ENCODE results near the gene MBNL2. TPM values are rescaled to one million over a fixed set of nuclear protein-coding genes. Genes with fewer than 3 reads are reported as not detected.

MBNL2 gene
- total and polyA plus RNA-seq, 2 experiments from 2014 or later, result 46.7 to 79.5 TPM

DNA sequence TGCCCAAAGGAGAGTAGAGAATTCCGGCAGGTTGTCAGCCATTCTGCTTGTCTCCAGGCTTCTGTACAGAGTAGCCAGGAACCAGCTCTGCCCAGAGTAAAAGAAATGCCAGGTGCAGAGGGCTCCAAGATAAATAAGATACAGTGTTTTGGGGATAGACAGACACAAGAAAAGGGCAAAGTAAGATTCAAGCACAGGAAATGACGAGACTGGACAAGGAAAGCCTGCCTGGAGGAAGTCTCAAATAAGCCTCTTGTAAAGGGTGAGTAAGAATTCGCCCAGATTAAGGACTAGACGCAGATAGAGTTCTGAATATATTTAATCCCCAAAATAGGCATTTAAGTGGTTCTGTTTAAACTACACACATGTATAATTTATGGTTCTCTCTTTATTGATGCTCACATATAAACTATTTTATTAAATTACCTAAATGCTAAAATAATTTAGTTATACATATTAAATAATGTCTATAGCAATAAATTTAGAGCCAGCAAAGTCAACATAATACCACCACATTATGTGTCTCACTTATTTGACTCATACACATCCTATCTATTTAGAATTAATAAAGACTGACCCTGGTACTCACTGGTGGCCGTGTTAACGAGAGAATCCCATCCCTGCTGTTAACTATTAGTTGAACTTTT lies 113.5 kb downstream of the MBNL2 start:
- Histone ChIP-seq H3K9me2 (ENCODE audit: insufficient read depth) (no peaks in the 10 kb centered on the region), H3K9me3 (ENCODE audit: low read depth) (no peaks in the 10 kb centered on the region), H4K20me1 (ENCODE audit: insufficient read depth) (no peaks in the 10 kb centered on the region; the same call in 1 of the 2 replicates), H3K9ac (no peak overlapping the region), H3K27me3 (replicated peaks; ENCODE audit: insufficient read depth) (no peaks in the 10 kb centered on the region), H2AFZ (no peak overlapping the region), H3K36me3 (ENCODE audit: low read depth) (peaks cover 7% of the 10 kb centered on the region; the same call in 1 of the 2 replicates), H3K79me2 (ENCODE audit: insufficient read depth) (peaks cover 60% of the 10 kb centered on the region), H3K4me1 (ENCODE audit: insufficient read depth) (peaks cover 19% of the 10 kb centered on the region), H3K27ac (no peak overlapping the region), H3F3A (ENCODE audit: insufficient read depth) (peaks cover 12% of the 10 kb centered on the region), H3K4me3 (no peak overlapping the region), H3K4me2 (ENCODE audit: unreplicated experiment) (no peak overlapping the region)
- 87 to 90% methylated on average over 6 of the region's 6 CpGs for WGBS, 2 experiments (ENCODE audit: low coverage in 1 of 2, low lambda C conversion rate in 2 of 2, missing lambda C conversion rate in 2 of 2)
- no peak for DNase-seq
- TF ChIP-seq EZH2 (IDR thresholded peaks at IDR 0.05; ENCODE audit: insufficient read depth, poor library complexity, severe bottlenecking), result no peak
- no peak for TF ChIP-seq EZH2phosphoT487 (IDR thresholded peaks at IDR 0.05; ENCODE audit: insufficient read depth, low read depth)
- in situ Hi-C loops (cut with MboI), result no loop called here

GRCh38 chr13:97337985-97338499 lies 115.9 kb downstream of the MBNL2 start:
- Histone ChIP-seq H3K27me3 (replicated peaks; ENCODE audit: insufficient read depth) (no peaks in the 10 kb centered on the region), H3K9ac (no peak overlapping the region), H2AFZ (no peak overlapping the region), H4K20me1 (ENCODE audit: insufficient read depth) (no peaks in the 10 kb centered on the region), H3K9me2 (ENCODE audit: insufficient read depth) (no peaks in the 10 kb centered on the region), H3K27ac (no peak overlapping the region), H3K4me3 (no peak overlapping the region), H3K9me3 (ENCODE audit: low read depth) (no peaks in the 10 kb centered on the region), H3F3A (ENCODE audit: insufficient read depth) (peaks cover 19% of the 10 kb centered on the region), H3K36me3 (ENCODE audit: low read depth) (peaks cover 9% of the 10 kb centered on the region; the same call in 1 of the 2 replicates), H3K4me1 (ENCODE audit: insufficient read depth) (peaks cover 15% of the 10 kb centered on the region), H3K4me2 (ENCODE audit: unreplicated experiment) (no peak overlapping the region), H3K79me2 (ENCODE audit: insufficient read depth) (peaks cover 60% of the 10 kb centered on the region)
- 92 to 99% methylated on average over 4 of the region's 4 CpGs for WGBS, 2 experiments (ENCODE audit: low coverage in 1 of 2, low lambda C conversion rate in 2 of 2, missing lambda C conversion rate in 2 of 2)
- no peak for DNase-seq
- in situ Hi-C loops (cut with MboI), result no loop called here
- TF ChIP-seq EZH2 (IDR thresholded peaks at IDR 0.05; ENCODE audit: insufficient read depth, poor library complexity, severe bottlenecking), result no peak
- no peak for TF ChIP-seq EZH2phosphoT487 (IDR thresholded peaks at IDR 0.05; ENCODE audit: insufficient read depth, low read depth)

DNA sequence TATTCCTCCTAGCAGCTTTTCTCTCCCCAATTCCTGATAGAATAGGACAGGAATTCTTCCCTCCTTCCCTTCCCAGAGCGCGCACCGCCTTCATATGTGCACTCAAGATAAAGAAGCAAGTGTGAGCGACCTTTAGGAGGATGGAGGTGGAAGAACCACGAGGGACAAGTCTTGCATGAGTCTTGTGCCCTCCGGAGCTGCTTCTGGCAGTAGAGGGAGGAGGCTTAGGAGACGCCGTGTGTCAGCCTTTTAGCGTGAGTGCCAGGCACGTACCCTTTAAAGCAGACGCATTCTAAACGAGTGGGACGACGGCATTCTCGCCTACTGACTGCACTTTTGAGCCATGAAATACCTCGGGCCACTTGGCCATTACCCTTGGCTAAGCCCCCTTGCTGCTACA lies 116.4 kb downstream of the MBNL2 start:
- 83 to 87% methylated on average over 16 of the region's 16 CpGs for WGBS, 2 experiments (ENCODE audit: low coverage in 1 of 2, low lambda C conversion rate in 2 of 2, missing lambda C conversion rate in 2 of 2)
- H2AFZ ChIP-seq, result no peak overlapping the region
- in situ Hi-C loops (cut with MboI), result no loop called here
- H3K9me3 ChIP-seq (ENCODE audit: low read depth), result no peaks in the 10 kb centered on the region
- peaks cover 19% of the 10 kb centered on the region for H3F3A ChIP-seq (ENCODE audit: insufficient read depth)
- H3K4me2 ChIP-seq (ENCODE audit: unreplicated experiment), result no peak overlapping the region
- H3K4me1 ChIP-seq (ENCODE audit: insufficient read depth), result peaks cover 14% of the 10 kb centered on the region
- H3K27ac ChIP-seq, result no peak overlapping the region
- H3K9me2 ChIP-seq (ENCODE audit: insufficient read depth), result no peaks in the 10 kb centered on the region
- H3K36me3 ChIP-seq (ENCODE audit: low read depth), result peaks cover 11% of the 10 kb centered on the region; the same call in 1 of the 2 replicates
- H3K4me3 ChIP-seq, result no peak overlapping the region
- no peak overlapping the region for H3K9ac ChIP-seq
- H3K27me3 ChIP-seq (replicated peaks; ENCODE audit: insufficient read depth), result no peaks in the 10 kb centered on the region
- peaks cover 61% of the 10 kb centered on the region for H3K79me2 ChIP-seq (ENCODE audit: insufficient read depth)
- DNase-seq, result no peak
- TF ChIP-seq EZH2 (IDR thresholded peaks at IDR 0.05; ENCODE audit: insufficient read depth, poor library complexity, severe bottlenecking) (no peak), EZH2phosphoT487 (IDR thresholded peaks at IDR 0.05; ENCODE audit: insufficient read depth, low read depth) (no peak)
- H4K20me1 ChIP-seq (ENCODE audit: insufficient read depth), result no peaks in the 10 kb centered on the region

DNA sequence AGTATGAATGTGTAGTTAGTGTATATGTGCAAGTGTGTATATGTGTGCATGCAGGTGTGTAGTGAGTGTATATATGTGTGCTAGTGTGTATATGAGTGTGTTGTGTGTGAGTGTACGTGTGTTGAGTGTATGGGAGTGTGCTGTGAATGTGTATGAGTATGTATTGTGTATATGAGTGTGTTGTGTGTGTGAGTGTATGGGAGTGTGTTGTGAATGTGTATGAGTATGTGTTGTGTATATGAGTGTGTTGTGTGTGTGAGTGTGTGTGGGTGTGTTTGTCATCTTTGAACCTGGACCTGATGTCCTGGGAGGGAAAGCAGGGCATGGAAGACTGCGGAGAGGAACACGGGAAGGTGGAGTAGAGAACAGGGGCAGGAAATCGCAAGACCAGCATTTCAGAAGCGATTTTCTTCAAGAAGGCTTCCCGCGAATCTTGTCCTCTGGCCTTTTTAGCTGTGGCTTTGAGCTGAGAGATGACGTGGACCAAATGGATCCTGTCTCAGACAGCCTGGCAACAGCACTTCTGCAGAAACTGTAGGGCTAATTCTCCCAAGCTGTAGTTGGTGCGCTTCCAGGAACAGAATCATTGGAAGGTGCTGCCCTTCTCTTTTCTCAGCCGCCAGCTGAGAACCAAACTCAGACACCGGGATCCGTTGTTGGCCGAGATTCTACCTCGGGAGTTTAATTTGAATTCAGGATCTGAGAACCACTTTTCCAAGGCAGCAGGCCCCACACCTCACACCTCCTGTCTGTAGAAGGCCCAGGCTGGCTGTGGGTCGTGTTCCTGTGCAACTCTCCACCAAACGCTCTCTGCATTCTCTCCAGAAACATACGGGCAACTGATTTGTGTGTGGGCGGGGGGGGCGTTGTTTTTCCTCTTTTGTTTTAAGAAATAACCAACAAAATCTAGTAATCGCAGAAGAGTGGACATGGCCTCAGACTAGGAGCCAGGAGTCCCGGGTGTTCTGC lies 117.2 kb downstream of the MBNL2 start:
- in situ Hi-C loops (cut with MboI), result no loop called here
- Histone ChIP-seq H2AFZ (peak overlapping the region; percentile 38), H3K27me3 (replicated peaks; ENCODE audit: insufficient read depth) (no peaks in the 10 kb centered on the region), H3K4me3 (peak overlapping the region; percentile 17), H3K4me1 (ENCODE audit: insufficient read depth) (peaks cover 14% of the 10 kb centered on the region), H3K79me2 (ENCODE audit: insufficient read depth) (peaks cover 63% of the 10 kb centered on the region), H4K20me1 (ENCODE audit: insufficient read depth) (no peaks in the 10 kb centered on the region), H3K9ac (peak overlapping the region; percentile 60), H3K9me3 (ENCODE audit: low read depth) (no peaks in the 10 kb centered on the region), H3F3A (ENCODE audit: insufficient read depth) (peaks cover 22% of the 10 kb centered on the region), H3K9me2 (ENCODE audit: insufficient read depth) (no peaks in the 10 kb centered on the region), H3K4me2 (ENCODE audit: unreplicated experiment) (peak overlapping the region; percentile 35), H3K27ac (peak overlapping the region; percentile 80), H3K36me3 (ENCODE audit: low read depth) (peaks cover 11% of the 10 kb centered on the region; the same call in 1 of the 2 replicates)
- no peak for TF ChIP-seq EZH2 (IDR thresholded peaks at IDR 0.05; ENCODE audit: insufficient read depth, poor library complexity, severe bottlenecking)
- TF ChIP-seq EZH2phosphoT487 (IDR thresholded peaks at IDR 0.05; ENCODE audit: insufficient read depth, low read depth), result no peak
- peak; percentile 98 for DNase-seq
- 4% methylated on average over 19 to 21 of the region's 21 CpGs for WGBS, 2 experiments (ENCODE audit: low coverage in 1 of 2, low lambda C conversion rate in 2 of 2, missing lambda C conversion rate in 2 of 2)
